Medulla oblongata (tissue), 1 donor: ENCODE measurements around the gene NPTN.
"Not testable (repeated sequence)": the region's sequence is repeated elsewhere in the genome, so short reads cannot be mapped to it uniquely, and the experiment has no call there.

Experiments used
- DNase-seq: peaks from one replicate; pipeline ENCODE4 v3.0.0-alpha.2; 2015; ENCODE audit errors: extremely low spot score

NPTN gene

GRCh38 chr15:73633111-73633990 lies at the start of gene NPTN:
NPTN (minus strand) TSS chr15:73633389; CDS start chr15:73633215, 174 bp downstream.
- DNase-seq = peak; percentile 99

- no peak for DNase-seq
These were observed 49.5 kb upstream of the NPTN start for GRCh38 chr15:73682600-73683090.

- no peak for DNase-seq
These were observed 48.8 kb upstream of the NPTN start for GRCh38 chr15:73681856-73682599.

- no peak for DNase-seq
These were observed 47.9 kb upstream of the NPTN start for GRCh38 chr15:73681063-73681462.

- DNase-seq = no peak
These were observed 47.4 kb upstream of the NPTN start for GRCh38 chr15:73680549-73680948.

GRCh38 chr15:73679964-73680363 lies 46.8 kb upstream of the NPTN start:
- DNase-seq = no peak

- DNase-seq = no peak
These were observed 46.0 kb upstream of the NPTN start for GRCh38 chr15:73679180-73679579.

- no peak for DNase-seq
These were observed 45.3 kb upstream of the NPTN start for GRCh38 chr15:73678498-73678897.

GRCh38 chr15:73677733-73678132 lies 44.5 kb upstream of the NPTN start:
- no peak for DNase-seq

GRCh38 chr15:73677146-73677607 lies 44.0 kb upstream of the NPTN start:
- peak; percentile 51 for DNase-seq

GRCh38 chr15:73674587-73674986 lies 41.4 kb upstream of the NPTN start:
- DNase-seq = no peak

- no peak for DNase-seq
These were observed 27.3 kb upstream of the NPTN start for GRCh38 chr15:73660455-73660854.

GRCh38 chr15:73658645-73659044 lies 25.5 kb upstream of the NPTN start:
- no peak for DNase-seq

GRCh38 chr15:73655724-73656123 lies 22.5 kb upstream of the NPTN start:
- DNase-seq = no peak

- no peak for DNase-seq
These were observed 21.5 kb upstream of the NPTN start for GRCh38 chr15:73654659-73655058.

- no peak for DNase-seq
These were observed 17.4 kb upstream of the NPTN start for GRCh38 chr15:73650416-73651126.

GRCh38 chr15:73648014-73648295 lies 14.8 kb upstream of the NPTN start:
- DNase-seq = no peak

- no peak for DNase-seq
These were observed 14.2 kb upstream of the NPTN start for GRCh38 chr15:73647259-73648013.

- not testable (repeated sequence) for DNase-seq
These were observed 6.3 kb upstream of the NPTN start for GRCh38 chr15:73639464-73639863.

GRCh38 chr15:73637527-73637926 lies 4.3 kb upstream of the NPTN start:
- DNase-seq = no peak

GRCh38 chr15:73633991-73634495 lies 854 bp upstream of the NPTN start:
- DNase-seq = no peak
